WTC11 (cell line): ENCODE results near the gene CCSER1. TPM values are rescaled to one million over a fixed set of nuclear protein-coding genes. Genes with fewer than 3 reads are reported as not detected.

Experiments used
- ATAC-seq: fragments of 200-7000 bp; cut with Tn5 transposase; 2 replicates; pipeline ENCODE4 v1.10.0; 2021; ENCODE audit warnings: mild to moderate bottlenecking, moderate library complexity
- CTCF ChIA-PET: fragments of 300-600 bp; sonication (Branson Sonifier 250); formaldehyde crosslinking; loops from one replicate; lab custom pipeline; 2021; ENCODE audit warnings: antibody characterized with exemption; lab: Charles Lee
- POLR2A ChIA-PET: fragments of 350-600 bp; sonication (Branson Sonifier 250); formaldehyde crosslinking; loops from one replicate; lab custom pipeline; 2021; ENCODE audit warnings: antibody characterized with exemption; lab: Charles Lee
- DNase-seq: peaks from one replicate; pipeline ENCODE4 v3.0.0; 2021; ENCODE audit warnings: low spot score
- H3K27ac Mint-ChIP-seq: 2 replicates; pipeline ENCODE4 v1.8.0; 2021; ENCODE audit warnings: mixed read lengths
- H3K27me3 Mint-ChIP-seq: 2 replicates; pipeline ENCODE4 v1.8.0; 2021; ENCODE audit warnings: low read depth, mild to moderate bottlenecking, moderate library complexity, mixed read lengths
- H3K36me3 Mint-ChIP-seq: 2 replicates; pipeline ENCODE4 v1.8.0; 2021; ENCODE audit warnings: mixed read lengths
- H3K4me1 Mint-ChIP-seq: 2 replicates; pipeline ENCODE4 v1.8.0; 2022; ENCODE audit warnings: mixed read lengths
- H3K4me3 Mint-ChIP-seq: 2 replicates; pipeline ENCODE4 v1.8.0; 2021; ENCODE audit warnings: mild to moderate bottlenecking, moderate library complexity, mixed read lengths
- H3K9me3 Mint-ChIP-seq: 2 replicates; pipeline ENCODE4 v1.8.0; 2021; ENCODE audit warnings: mixed read lengths
- ATF6 ChIP-seq: sonication (generic); formaldehyde crosslinking; IDR thresholded peaks from 2 replicates; pipeline ENCODE4 v1.8.1; 2023; ENCODE audit warnings: mild to moderate bottlenecking, missing genetic modification reagents
- CDX4 ChIP-seq: fragments of 250-450 bp; sonication (Bioruptor Pico); IDR thresholded peaks from 2 replicates; pipeline ENCODE4 v1.9.0; 2021; ENCODE audit warnings: moderate library complexity, mild to moderate bottlenecking, inconsistent platforms, borderline replicate concordance
- ERG ChIP-seq: fragments of 250-450 bp; sonication (Bioruptor Pico); IDR thresholded peaks from 2 replicates; pipeline ENCODE4 v1.8.0; 2021; ENCODE audit warnings: mild to moderate bottlenecking
- FOXK1 ChIP-seq: sonication (generic); formaldehyde crosslinking; IDR thresholded peaks from 2 replicates; pipeline ENCODE4 v1.8.0; 2022; ENCODE audit warnings: mild to moderate bottlenecking, moderate library complexity, missing genetic modification reagents
- GABPB1 ChIP-seq: sonication (generic); formaldehyde crosslinking; IDR thresholded peaks from 2 replicates; pipeline ENCODE4 v1.8.1; 2023; ENCODE audit warnings: mild to moderate bottlenecking, missing genetic modification reagents
- GRHL2 ChIP-seq: fragments of 250-450 bp; sonication (Bioruptor Pico); IDR thresholded peaks from 2 replicates; pipeline ENCODE4 v1.8.0; 2022; ENCODE audit warnings: mild to moderate bottlenecking, moderate library complexity; ENCODE audit not compliant: insufficient replicate concordance, severe bottlenecking
- JAZF1 ChIP-seq: fragments of 250-450 bp; sonication (Bioruptor Pico); IDR thresholded peaks from 2 replicates; pipeline ENCODE4 v1.9.0; 2021; ENCODE audit warnings: moderate library complexity, mild to moderate bottlenecking, inconsistent platforms
- KAT7 ChIP-seq: sonication (generic); formaldehyde crosslinking; IDR thresholded peaks from 2 replicates; pipeline ENCODE4 v1.8.1; 2023; ENCODE audit warnings: missing genetic modification reagents, mild to moderate bottlenecking, borderline replicate concordance
- MXD4 ChIP-seq: fragments of 250-450 bp; sonication (Bioruptor Pico); IDR thresholded peaks from 2 replicates; pipeline ENCODE4 v1.8.0; 2021; ENCODE audit warnings: mild to moderate bottlenecking, moderate library complexity, borderline replicate concordance
- MYBL2 ChIP-seq: sonication (generic); formaldehyde crosslinking; IDR thresholded peaks from 2 replicates; pipeline ENCODE4 v1.8.1; 2023; ENCODE audit warnings: mild to moderate bottlenecking, moderate library complexity, missing genetic modification reagents
- NFATC4 ChIP-seq: fragments of 250-450 bp; sonication (Bioruptor Pico); IDR thresholded peaks from 2 replicates; pipeline ENCODE4 v1.9.0; 2021; ENCODE audit warnings: mild to moderate bottlenecking
- NFE2L1 ChIP-seq: sonication (generic); formaldehyde crosslinking; IDR thresholded peaks from 2 replicates; pipeline ENCODE4 v1.8.1; 2023; ENCODE audit warnings: missing genetic modification reagents
- NR2C2 ChIP-seq: sonication (generic); formaldehyde crosslinking; IDR thresholded peaks from 2 replicates; pipeline ENCODE4 v1.8.0; 2022; ENCODE audit warnings: mild to moderate bottlenecking, missing genetic modification reagents
- OVOL2 ChIP-seq: fragments of 250-450 bp; sonication (Bioruptor Pico); IDR thresholded peaks from 2 replicates; pipeline ENCODE4 v1.9.0; 2021; ENCODE audit warnings: mild to moderate bottlenecking, borderline replicate concordance
- RORB ChIP-seq: fragments of 250-450 bp; sonication (Bioruptor Pico); IDR thresholded peaks from 2 replicates; pipeline ENCODE4 v1.9.0; 2021; ENCODE audit warnings: mild to moderate bottlenecking
- TEAD1 ChIP-seq: sonication (generic); formaldehyde crosslinking; IDR thresholded peaks from 2 replicates; pipeline ENCODE4 v1.8.0; 2022; ENCODE audit warnings: mild to moderate bottlenecking, missing genetic modification reagents
- ZBTB43 ChIP-seq: sonication (generic); formaldehyde crosslinking; IDR thresholded peaks from 2 replicates; pipeline ENCODE4 v1.8.1; 2023; ENCODE audit warnings: mild to moderate bottlenecking, missing genetic modification reagents
- ZNF219 ChIP-seq: sonication (generic); formaldehyde crosslinking; IDR thresholded peaks from 2 replicates; pipeline ENCODE4 v1.8.0; 2023; ENCODE audit warnings: missing genetic modification reagents, mild to moderate bottlenecking, borderline replicate concordance
- ZNF263 ChIP-seq: sonication (generic); formaldehyde crosslinking; IDR thresholded peaks from 2 replicates; pipeline ENCODE4 v1.8.1; 2022; ENCODE audit warnings: low read depth, mild to moderate bottlenecking, moderate library complexity, missing genetic modification reagents
- ZNF317 ChIP-seq: sonication (generic); formaldehyde crosslinking; IDR thresholded peaks from 2 replicates; pipeline ENCODE4 v1.8.1; 2023; ENCODE audit warnings: low read depth, mild to moderate bottlenecking, moderate library complexity, missing genetic modification reagents, borderline replicate concordance
- ZNF396 ChIP-seq: fragments of 250-450 bp; sonication (Bioruptor Pico); IDR thresholded peaks from 2 replicates; pipeline ENCODE4 v1.8.0; 2021; ENCODE audit warnings: mild to moderate bottlenecking, moderate library complexity, borderline replicate concordance
- ZNF671 ChIP-seq: fragments of 250-450 bp; sonication (Bioruptor Pico); IDR thresholded peaks from 2 replicates; pipeline ENCODE4 v1.8.0; 2021; ENCODE audit warnings: mild to moderate bottlenecking
- total RNA-seq: library from RNA; stranded (reverse); gene quantifications from 3 replicates; pipeline ENCODE4 v1.2.3, GENCODE V29; 2021
- TF ChIP-seq, protein P1 (sequence below): sonication (generic); formaldehyde crosslinking; IDR thresholded peaks from 2 replicates; pipeline ENCODE4 v1.8.0; 2023; ENCODE audit warnings: missing genetic modification reagents
- TF ChIP-seq, protein P2 (sequence below): sonication (generic); formaldehyde crosslinking; IDR thresholded peaks from 2 replicates; pipeline ENCODE4 v1.8.1; 2023; ENCODE audit warnings: mild to moderate bottlenecking, missing genetic modification reagents, borderline replicate concordance

Gene CCSER1
- total RNA-seq, 1 experiment from 2014 or later = 0.87 TPM

- TF ChIP-seq JAZF1 (CRISPR knock-in tag) (no peak), ZNF671 (CRISPR knock-in tag) (no peak), KAT7 (CRISPR knock-in tag) (no peak), RORB (no peak), ZNF396 (CRISPR knock-in tag) (no peak), GABPB1 (CRISPR knock-in tag) (no peak), GRHL2 (CRISPR knock-in tag) (no peak), TEAD1 (CRISPR knock-in tag) (no peak), ERG (no peak)
- ChIA-PET POLR2A (no interaction called here), CTCF (interaction anchor here (0.9 kb wide), 1 partner anchor 11 kb away, joined by 3 read pairs; no protein-coding TSS in a partner anchor)
- Mint-ChIP-seq H3K27ac (no peak overlapping the region), H3K4me3 (no peak overlapping the region), H3K36me3 (peaks cover 4% of the 10 kb centered on the region; the same call in 1 of the 2 replicates), H3K27me3 (no peaks in the 10 kb centered on the region), H3K9me3 (peaks cover 5% of the 10 kb centered on the region; the same call in 1 of the 2 replicates), H3K4me1 (peaks cover 30% of the 10 kb centered on the region)
- ATAC-seq = no peak
- no peak for DNase-seq
Observed at GRCh38 chr4:90840828-90841227, 713.6 kb downstream of the CCSER1 start.

DNA sequence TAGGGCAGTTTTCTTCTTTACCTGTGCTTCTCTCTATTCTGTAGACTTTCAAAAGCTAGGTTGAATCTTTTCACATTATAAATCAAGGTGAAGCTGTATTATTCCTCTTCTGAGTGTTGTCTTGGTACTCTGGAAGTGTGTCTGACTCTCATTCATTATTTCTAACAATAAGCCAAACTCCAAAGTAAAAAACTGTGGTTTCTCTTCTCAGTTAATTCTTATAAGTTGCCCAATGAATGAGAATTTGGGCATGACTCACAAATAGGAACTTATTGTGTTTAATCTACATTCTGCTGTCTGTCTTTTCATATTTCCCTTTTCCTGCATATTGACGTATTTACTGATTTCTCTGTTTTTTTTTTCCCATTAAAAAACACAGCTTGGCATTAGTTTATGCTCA is 714.5 kb downstream of the CCSER1 start:
- no peak overlapping the region; the same call in 1 of the 2 replicates for H3K27ac Mint-ChIP-seq
- DNase-seq (no peak), ATAC-seq (no peak)
- H3K36me3 Mint-ChIP-seq = no peaks in the 10 kb centered on the region
- H3K4me1 Mint-ChIP-seq = peaks cover 23% of the 10 kb centered on the region
- POLR2A ChIA-PET = no interaction called here
- peaks cover 5% of the 10 kb centered on the region; the same call in 1 of the 2 replicates for H3K9me3 Mint-ChIP-seq
- H3K4me3 Mint-ChIP-seq = no peak overlapping the region
- CTCF ChIA-PET = no interaction called here
- no peaks in the 10 kb centered on the region for H3K27me3 Mint-ChIP-seq
- TF ChIP-seq, protein P1, sequence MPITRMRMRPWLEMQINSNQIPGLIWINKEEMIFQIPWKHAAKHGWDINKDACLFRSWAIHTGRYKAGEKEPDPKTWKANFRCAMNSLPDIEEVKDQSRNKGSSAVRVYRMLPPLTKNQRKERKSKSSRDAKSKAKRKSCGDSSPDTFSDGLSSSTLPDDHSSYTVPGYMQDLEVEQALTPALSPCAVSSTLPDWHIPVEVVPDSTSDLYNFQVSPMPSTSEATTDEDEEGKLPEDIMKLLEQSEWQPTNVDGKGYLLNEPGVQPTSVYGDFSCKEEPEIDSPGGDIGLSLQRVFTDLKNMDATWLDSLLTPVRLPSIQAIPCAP (CRISPR knock-in tag) = no peak
- TF ChIP-seq NR2C2 (CRISPR knock-in tag) = no peak
- no peak for TF ChIP-seq ATF6 (CRISPR knock-in tag)
- no peak for TF ChIP-seq MXD4
- TF ChIP-seq, protein P2, sequence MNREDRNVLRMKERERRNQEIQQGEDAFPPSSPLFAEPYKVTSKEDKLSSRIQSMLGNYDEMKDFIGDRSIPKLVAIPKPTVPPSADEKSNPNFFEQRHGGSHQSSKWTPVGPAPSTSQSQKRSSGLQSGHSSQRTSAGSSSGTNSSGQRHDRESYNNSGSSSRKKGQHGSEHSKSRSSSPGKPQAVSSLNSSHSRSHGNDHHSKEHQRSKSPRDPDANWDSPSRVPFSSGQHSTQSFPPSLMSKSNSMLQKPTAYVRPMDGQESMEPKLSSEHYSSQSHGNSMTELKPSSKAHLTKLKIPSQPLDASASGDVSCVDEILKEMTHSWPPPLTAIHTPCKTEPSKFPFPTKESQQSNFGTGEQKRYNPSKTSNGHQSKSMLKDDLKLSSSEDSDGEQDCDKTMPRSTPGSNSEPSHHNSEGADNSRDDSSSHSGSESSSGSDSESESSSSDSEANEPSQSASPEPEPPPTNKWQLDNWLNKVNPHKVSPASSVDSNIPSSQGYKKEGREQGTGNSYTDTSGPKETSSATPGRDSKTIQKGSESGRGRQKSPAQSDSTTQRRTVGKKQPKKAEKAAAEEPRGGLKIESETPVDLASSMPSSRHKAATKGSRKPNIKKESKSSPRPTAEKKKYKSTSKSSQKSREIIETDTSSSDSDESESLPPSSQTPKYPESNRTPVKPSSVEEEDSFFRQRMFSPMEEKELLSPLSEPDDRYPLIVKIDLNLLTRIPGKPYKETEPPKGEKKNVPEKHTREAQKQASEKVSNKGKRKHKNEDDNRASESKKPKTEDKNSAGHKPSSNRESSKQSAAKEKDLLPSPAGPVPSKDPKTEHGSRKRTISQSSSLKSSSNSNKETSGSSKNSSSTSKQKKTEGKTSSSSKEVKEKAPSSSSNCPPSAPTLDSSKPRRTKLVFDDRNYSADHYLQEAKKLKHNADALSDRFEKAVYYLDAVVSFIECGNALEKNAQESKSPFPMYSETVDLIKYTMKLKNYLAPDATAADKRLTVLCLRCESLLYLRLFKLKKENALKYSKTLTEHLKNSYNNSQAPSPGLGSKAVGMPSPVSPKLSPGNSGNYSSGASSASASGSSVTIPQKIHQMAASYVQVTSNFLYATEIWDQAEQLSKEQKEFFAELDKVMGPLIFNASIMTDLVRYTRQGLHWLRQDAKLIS = no peak
- no peak for TF ChIP-seq ZNF317
- no peak for TF ChIP-seq ZNF263
- TF ChIP-seq ZNF671 (CRISPR knock-in tag) = no peak
- no peak for TF ChIP-seq FOXK1
- TF ChIP-seq ZBTB43 (CRISPR knock-in tag) = no peak
- TF ChIP-seq OVOL2 (CRISPR knock-in tag) = no peak
- no peak for TF ChIP-seq NFE2L1
- TF ChIP-seq MYBL2 (CRISPR knock-in tag) = no peak
- TF ChIP-seq NFATC4 (CRISPR knock-in tag) = no peak
- no peak for TF ChIP-seq ZNF219 (CRISPR knock-in tag)
- no peak for TF ChIP-seq CDX4 (CRISPR knock-in tag)
